ENCODE results near the gene CCR7. TPM values are rescaled to one million over a fixed set of nuclear protein-coding genes. Genes with fewer than 3 reads are reported as not detected.

CCR7 gene
- total and polyA plus RNA-seq, 2 of the 13 experiments (the other 11 are each of a cell fraction or from before 2014, with no cell fraction given): 0.04 to 0.53 TPM

GRCh38 chr17:40553694-40554534 lies 11.4 kb downstream of the CCR7 start (continued):
- TF ChIP-seq DRAP1 (CRISPR knock-in tag; IDR thresholded peaks at IDR 0.05) (no peak), ZNF557 (CRISPR knock-in tag; IDR thresholded peaks at IDR 0.05) (no peak), ZNF605 (CRISPR knock-in tag; IDR thresholded peaks at IDR 0.05) (no peak), HOXA9 (CRISPR knock-in tag; IDR thresholded peaks at IDR 0.05; ENCODE audit: borderline replicate concordance) (no peak), ZNF644 (CRISPR knock-in tag; IDR thresholded peaks at IDR 0.05; ENCODE audit: low read depth) (no peak), CCDC6 (CRISPR knock-in tag; IDR thresholded peaks at IDR 0.05) (no peak), ATF6 (CRISPR knock-in tag; conservative IDR thresholded peaks at IDR 0.05) (no peak), SNAPC2 (CRISPR knock-in tag; IDR thresholded peaks at IDR 0.05) (no peak), DMTF1 (CRISPR knock-in tag; IDR thresholded peaks at IDR 0.05) (no peak), GLMP (CRISPR knock-in tag; IDR thresholded peaks at IDR 0.05; ENCODE audit: borderline replicate concordance) (no peak), MIER3 (CRISPR knock-in tag; IDR thresholded peaks at IDR 0.05; ENCODE audit: borderline replicate concordance) (no peak), MEIS2 (CRISPR knock-in tag; IDR thresholded peaks at IDR 0.05) (no peak), ZMYM3 (CRISPR knock-in tag; IDR thresholded peaks at IDR 0.05) (peak; percentile 9; the same call in 1 of the 2 replicates), SUZ12 (IDR thresholded peaks at IDR 0.05; ENCODE audit: low read depth, low read length) (no peak), TCF7 (IDR thresholded peaks at IDR 0.05; ENCODE audit: low read depth) (no peak), HIVEP1 (CRISPR knock-in tag; IDR thresholded peaks at IDR 0.05) (no peak), RBM39 (IDR thresholded peaks at IDR 0.05; ENCODE audit: low read depth, low read length, poor library complexity, severe bottlenecking) (no peak), SIX1 (CRISPR knock-in tag; IDR thresholded peaks at IDR 0.05; ENCODE audit: borderline replicate concordance) (no peak), ERF (CRISPR knock-in tag; IDR thresholded peaks at IDR 0.05) (peak; percentile 30; the same call in 1 of the 2 replicates), ZBTB7A (CRISPR knock-in tag; IDR thresholded peaks at IDR 0.05) (no peak), ZBTB2 (CRISPR knock-in tag; IDR thresholded peaks at IDR 0.05; ENCODE audit: low read depth) (no peak), SAP130 (CRISPR knock-in tag; IDR thresholded peaks at IDR 0.05; ENCODE audit: low read depth) (no peak), DDIT3 (CRISPR knock-in tag; IDR thresholded peaks at IDR 0.05) (no peak), HHEX (CRISPR knock-in tag; IDR thresholded peaks at IDR 0.05) (no peak)
